HepG2 (cell line): ENCODE data around the gene DDX6. TPM values are rescaled to one million over a fixed set of nuclear protein-coding genes. Genes with fewer than 3 reads are reported as not detected.

Source experiments
- HES4 ChIP-seq: sonication (generic); formaldehyde crosslinking; IDR thresholded peaks from 2 replicates; pipeline ENCODE4 v1.9.0; 2021; ENCODE audit warnings: mild to moderate bottlenecking, missing genetic modification reagents, borderline replicate concordance
- MBNL3 ChIP-seq: fragments of 250-450 bp; sonication (Bioruptor Pico); conservative IDR thresholded peaks from 2 replicates; pipeline ENCODE4 v1.8.0; 2022; ENCODE audit warnings: mild to moderate bottlenecking, inconsistent platforms
- MXD4 ChIP-seq: IDR thresholded peaks from 2 replicates; pipeline ENCODE4 v1.6.1; 2016; ENCODE audit warnings: mild to moderate bottlenecking, missing biosample characterization, missing genetic modification reagents
- NCOR1 ChIP-seq: fragments of 200-600 bp; sonication (generic); IDR thresholded peaks from 2 replicates; pipeline ENCODE4 v1.7.0; 2017; ENCODE audit warnings: antibody characterized with exemption, low read length, borderline replicate concordance
- NFE2L1 ChIP-seq: sonication (generic); formaldehyde crosslinking; IDR thresholded peaks from 2 replicates; pipeline ENCODE4 v1.4.0; 2020; ENCODE audit warnings: missing genetic modification reagents, mild to moderate bottlenecking, borderline replicate concordance
- PHF21A ChIP-seq: sonication (generic); formaldehyde crosslinking; IDR thresholded peaks from 2 replicates; pipeline ENCODE4 v1.5.0; 2020; ENCODE audit warnings: mild to moderate bottlenecking, missing genetic modification reagents
- PPARG ChIP-seq: conservative IDR thresholded peaks from 2 replicates; pipeline ENCODE4 v1.6.1; 2016; ENCODE audit warnings: missing biosample characterization, missing genetic modification reagents
- RARG ChIP-seq: sonication (generic); formaldehyde crosslinking; IDR thresholded peaks from 2 replicates; pipeline ENCODE4 v1.4.0; 2020; ENCODE audit warnings: low read depth, mild to moderate bottlenecking, missing genetic modification reagents
- RFX3 ChIP-seq: IDR thresholded peaks from 2 replicates; pipeline ENCODE4 v1.6.1; 2016; ENCODE audit warnings: missing biosample characterization, missing genetic modification reagents
- ZBTB7B ChIP-seq: sonication (generic); formaldehyde crosslinking; IDR thresholded peaks from 2 replicates; pipeline ENCODE4 v1.4.0; 2020; ENCODE audit warnings: missing genetic modification reagents
- ZNF777 ChIP-seq: sonication (generic); formaldehyde crosslinking; IDR thresholded peaks from 2 replicates; pipeline ENCODE4 v1.4.0; 2020; ENCODE audit warnings: missing genetic modification reagents
- polyA plus RNA-seq, 8 experiments: library from polyadenylated mRNA; depleted of rRNA in 3 of 8; stranded (reverse) in 7 of 8; unstranded in 1 of 8; fragments of >200 nt; fragmentation: Illumina TruSeq in 4 of 8; extraction: Trizol in 4 of 8; gene quantifications; 2 replicates each; pipeline versions ENCODE4 v1.2.1 to v1.2.3, GENCODE V29; 2011 to 2016; ENCODE audit warnings: low read depth in 4 of 8, missing spikeins in 1 of 8, mixed read lengths in 1 of 8; ENCODE audit not compliant: insufficient read depth in 1 of 8
- total RNA-seq, 5 experiments: library from RNA; depleted of rRNA; stranded (reverse); fragments of >200 nt; fragmentation: Illumina TruSeq; extraction: Trizol; gene quantifications; 2 replicates each; pipeline ENCODE4 v1.2.3, GENCODE V29; 2016; ENCODE audit warnings: low read depth in 1 of 5
- TF ChIP-seq, protein P1 (sequence below): sonication (generic); formaldehyde crosslinking; IDR thresholded peaks from 2 replicates; pipeline ENCODE4 v1.5.1; 2020; ENCODE audit warnings: mild to moderate bottlenecking, missing genetic modification reagents, borderline replicate concordance
- TF ChIP-seq, protein P2 (sequence below): sonication (generic); formaldehyde crosslinking; IDR thresholded peaks from 2 replicates; pipeline ENCODE4 v1.4.0; 2020; ENCODE audit warnings: missing genetic modification reagents, borderline replicate concordance
- TF ChIP-seq, protein P3 (sequence below): IDR thresholded peaks from 2 replicates; pipeline ENCODE4 v1.6.1; 2016; ENCODE audit warnings: low read depth, control low read depth

The DDX6 gene
- total and polyA plus RNA-seq, 2 of the 13 experiments (the other 11 are each of a cell fraction or from before 2014, with no cell fraction given) = 20.9 to 59.2 TPM

DNA sequence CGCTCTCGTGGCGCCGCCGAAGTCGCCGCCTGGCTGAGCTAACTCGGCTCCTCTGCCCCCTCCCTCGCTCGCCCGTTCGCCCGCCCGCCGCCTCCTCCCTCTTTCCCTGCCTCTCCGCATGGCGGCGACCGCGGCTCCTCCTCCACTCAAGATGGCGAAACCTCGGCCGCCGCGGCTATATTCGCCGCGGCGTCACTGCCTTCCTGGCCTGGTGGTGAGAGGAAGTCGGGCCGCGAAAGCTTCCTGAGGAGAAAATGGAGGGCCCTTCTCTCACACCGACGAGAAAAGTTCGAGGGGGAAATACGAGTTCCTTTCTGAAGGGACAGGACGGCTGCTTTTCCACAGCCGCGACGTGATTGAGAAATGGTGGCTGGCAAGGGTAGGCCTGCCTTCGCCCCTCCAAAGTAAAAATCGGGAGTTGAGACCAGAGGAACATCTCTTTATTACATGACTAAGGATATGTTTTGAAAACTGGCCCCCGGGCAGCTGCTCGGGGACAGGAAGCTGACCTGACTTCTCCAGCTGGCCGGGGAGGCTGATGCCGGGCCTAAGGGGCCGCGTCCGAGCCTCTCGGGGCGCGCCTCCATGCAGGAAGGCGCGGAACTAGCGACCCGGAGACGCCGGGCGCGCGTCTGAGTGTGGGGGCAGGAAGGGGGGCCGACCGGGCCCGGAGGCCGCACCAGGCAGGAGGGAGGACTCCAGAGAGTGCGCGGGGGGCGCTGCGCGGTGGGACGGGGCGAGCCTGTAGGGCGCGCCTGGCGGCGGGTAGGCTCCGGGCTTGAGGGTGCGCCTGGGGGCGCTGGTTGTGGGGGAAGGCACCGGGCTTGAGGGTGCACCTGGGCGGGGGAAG lies at the start of gene DDX6 (continued):
- TF ChIP-seq, protein P1, sequence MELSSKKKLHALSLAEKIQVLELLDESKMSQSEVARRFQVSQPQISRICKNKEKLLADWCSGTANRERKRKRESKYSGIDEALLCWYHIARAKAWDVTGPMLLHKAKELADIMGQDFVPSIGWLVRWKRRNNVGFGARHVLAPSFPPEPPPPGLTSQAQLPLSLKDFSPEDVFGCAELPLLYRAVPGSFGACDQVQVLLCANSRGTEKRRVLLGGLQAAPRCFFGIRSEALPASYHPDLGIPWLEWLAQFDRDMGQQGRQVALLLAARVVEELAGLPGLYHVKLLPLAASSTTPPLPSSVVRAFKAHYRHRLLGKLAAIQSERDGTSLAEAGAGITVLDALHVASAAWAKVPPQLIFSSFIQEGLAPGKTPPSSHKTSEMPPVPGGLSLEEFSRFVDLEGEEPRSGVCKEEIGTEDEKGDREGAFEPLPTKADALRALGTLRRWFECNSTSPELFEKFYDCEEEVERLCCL (CRISPR knock-in tag) = no peak; the same call in 1 of the 2 replicates
- no peak for TF ChIP-seq NCOR1
- TF ChIP-seq PPARG (CRISPR knock-in tag) = no peak
- TF ChIP-seq RARG (CRISPR knock-in tag) = peak; percentile 58; the same call in 1 of the 2 replicates
- TF ChIP-seq, protein P2, sequence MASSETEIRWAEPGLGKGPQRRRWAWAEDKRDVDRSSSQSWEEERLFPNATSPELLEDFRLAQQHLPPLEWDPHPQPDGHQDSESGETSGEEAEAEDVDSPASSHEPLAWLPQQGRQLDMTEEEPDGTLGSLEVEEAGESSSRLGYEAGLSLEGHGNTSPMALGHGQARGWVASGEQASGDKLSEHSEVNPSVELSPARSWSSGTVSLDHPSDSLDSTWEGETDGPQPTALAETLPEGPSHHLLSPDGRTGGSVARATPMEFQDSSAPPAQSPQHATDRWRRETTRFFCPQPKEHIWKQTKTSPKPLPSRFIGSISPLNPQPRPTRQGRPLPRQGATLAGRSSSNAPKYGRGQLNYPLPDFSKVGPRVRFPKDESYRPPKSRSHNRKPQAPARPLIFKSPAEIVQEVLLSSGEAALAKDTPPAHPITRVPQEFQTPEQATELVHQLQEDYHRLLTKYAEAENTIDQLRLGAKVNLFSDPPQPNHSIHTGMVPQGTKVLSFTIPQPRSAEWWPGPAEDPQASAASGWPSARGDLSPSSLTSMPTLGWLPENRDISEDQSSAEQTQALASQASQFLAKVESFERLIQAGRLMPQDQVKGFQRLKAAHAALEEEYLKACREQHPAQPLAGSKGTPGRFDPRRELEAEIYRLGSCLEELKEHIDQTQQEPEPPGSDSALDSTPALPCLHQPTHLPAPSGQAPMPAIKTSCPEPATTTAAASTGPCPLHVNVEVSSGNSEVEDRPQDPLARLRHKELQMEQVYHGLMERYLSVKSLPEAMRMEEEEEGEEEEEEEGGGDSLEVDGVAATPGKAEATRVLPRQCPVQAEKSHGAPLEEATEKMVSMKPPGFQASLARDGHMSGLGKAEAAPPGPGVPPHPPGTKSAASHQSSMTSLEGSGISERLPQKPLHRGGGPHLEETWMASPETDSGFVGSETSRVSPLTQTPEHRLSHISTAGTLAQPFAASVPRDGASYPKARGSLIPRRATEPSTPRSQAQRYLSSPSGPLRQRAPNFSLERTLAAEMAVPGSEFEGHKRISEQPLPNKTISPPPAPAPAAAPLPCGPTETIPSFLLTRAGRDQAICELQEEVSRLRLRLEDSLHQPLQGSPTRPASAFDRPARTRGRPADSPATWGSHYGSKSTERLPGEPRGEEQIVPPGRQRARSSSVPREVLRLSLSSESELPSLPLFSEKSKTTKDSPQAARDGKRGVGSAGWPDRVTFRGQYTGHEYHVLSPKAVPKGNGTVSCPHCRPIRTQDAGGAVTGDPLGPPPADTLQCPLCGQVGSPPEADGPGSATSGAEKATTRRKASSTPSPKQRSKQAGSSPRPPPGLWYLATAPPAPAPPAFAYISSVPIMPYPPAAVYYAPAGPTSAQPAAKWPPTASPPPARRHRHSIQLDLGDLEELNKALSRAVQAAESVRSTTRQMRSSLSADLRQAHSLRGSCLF = no peak
- peak; percentile 50 for TF ChIP-seq ZNF777 (CRISPR knock-in tag)
- no peak for TF ChIP-seq RFX3
- 0 out of 2 replicates have a peak, but pooled peaks have one; percentile 25 for TF ChIP-seq ZBTB7B
- 0 out of 2 replicates have a peak, but pooled peaks have one; percentile 16 for TF ChIP-seq MXD4 (CRISPR knock-in tag)
- TF ChIP-seq PHF21A (CRISPR knock-in tag) = 0 out of 2 replicates have a peak, but pooled peaks have one; percentile 29
- no peak for TF ChIP-seq NFE2L1
- no peak for TF ChIP-seq HES4 (CRISPR knock-in tag)
- no peak for TF ChIP-seq MBNL3
- TF ChIP-seq, protein P3, sequence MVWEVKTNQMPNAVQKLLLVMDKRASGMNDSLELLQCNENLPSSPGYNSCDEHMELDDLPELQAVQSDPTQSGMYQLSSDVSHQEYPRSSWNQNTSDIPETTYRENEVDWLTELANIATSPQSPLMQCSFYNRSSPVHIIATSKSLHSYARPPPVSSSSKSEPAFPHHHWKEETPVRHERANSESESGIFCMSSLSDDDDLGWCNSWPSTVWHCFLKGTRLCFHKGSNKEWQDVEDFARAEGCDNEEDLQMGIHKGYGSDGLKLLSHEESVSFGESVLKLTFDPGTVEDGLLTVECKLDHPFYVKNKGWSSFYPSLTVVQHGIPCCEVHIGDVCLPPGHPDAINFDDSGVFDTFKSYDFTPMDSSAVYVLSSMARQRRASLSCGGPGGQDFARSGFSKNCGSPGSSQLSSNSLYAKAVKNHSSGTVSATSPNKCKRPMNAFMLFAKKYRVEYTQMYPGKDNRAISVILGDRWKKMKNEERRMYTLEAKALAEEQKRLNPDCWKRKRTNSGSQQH (CRISPR knock-in tag) = 0 out of 2 replicates have a peak, but pooled peaks have one; percentile 27
